Naive thymus-derived CD4-positive, alpha-beta T cell (primary cell): ENCODE data around the gene NRP1. TPM values are rescaled to one million over a fixed set of nuclear protein-coding genes. Genes with fewer than 3 reads are reported as not detected.

ENCODE experiments used
- ATAC-seq: fragments of 150-1000 bp; cut with Tn5 transposase; 2 replicates; pipeline ENCODE4 v1.10.0; 2021; ENCODE audit warnings: mild to moderate bottlenecking, moderate library complexity
- CTCF ChIA-PET: fragments of 350-600 bp; sonication (Branson Sonifier 250); formaldehyde crosslinking; loops from one replicate; lab custom pipeline; 2021; ENCODE audit warnings: antibody characterized with exemption; lab: Charles Lee
- POLR2A ChIA-PET: fragments of 350-600 bp; sonication (Branson Sonifier 250); formaldehyde crosslinking; loops from one replicate; lab custom pipeline; 2021; ENCODE audit warnings: antibody characterized with exemption, inconsistent platforms; lab: Charles Lee
- DNase-seq, 9 donors: peaks; one replicate each; pipeline versions ENCODE4 v3.0.0 to v3.0.0-alpha.2; 2020 to 2022; ENCODE audit warnings: mixed read lengths in 1 of 9
- H3K27ac ChIP-seq: one replicate; pipeline ENCODE4 v1.7.0; 2013; ENCODE audit warnings: mild to moderate bottlenecking, low read depth, low read length, moderate library complexity
- H3K27me3 ChIP-seq, 2 donors: one replicate each; pipeline ENCODE4 v1.7.0; 2013; ENCODE audit warnings: low read length in 2 of 2, mild to moderate bottlenecking in 2 of 2, moderate library complexity in 2 of 2; ENCODE audit not compliant: control insufficient read depth in 2 of 2, insufficient read depth in 2 of 2
- H3K36me3 ChIP-seq, 3 experiments: 1 replicate in 2 of 3; 2 replicates in 1 of 3; pipeline ENCODE4 v1.7.0; 2013; ENCODE audit warnings: low read length in 3 of 3, mild to moderate bottlenecking in 3 of 3, moderate library complexity in 1 of 3; ENCODE audit not compliant: insufficient read depth in 3 of 3, control insufficient read depth in 2 of 3
- H3K4me1 ChIP-seq, 2 donors: one replicate each; pipeline ENCODE4 v1.7.0; 2013; ENCODE audit warnings: low read length in 2 of 2, mild to moderate bottlenecking in 2 of 2, moderate library complexity in 1 of 2; ENCODE audit not compliant: control insufficient read depth in 2 of 2, insufficient read depth in 2 of 2
- H3K4me3 ChIP-seq: 2 replicates; pipeline ENCODE4 v1.7.0; 2013; ENCODE audit warnings: mild to moderate bottlenecking, low read length
- H3K9me3 ChIP-seq, 3 experiments: 1 replicate in 2 of 3; 2 replicates in 1 of 3; pipeline ENCODE4 v1.7.0; 2013; ENCODE audit warnings: low read length in 3 of 3; ENCODE audit not compliant: control insufficient read depth in 2 of 3
- H3K27ac Mint-ChIP-seq, 9 donors: one replicate each; pipeline ENCODE4 v1.8.0; 2020 to 2022; ENCODE audit warnings: mixed read lengths in 9 of 9, mild to moderate bottlenecking in 8 of 9, moderate library complexity in 5 of 9, inconsistent platforms in 2 of 9
- H3K27me3 Mint-ChIP-seq, 5 donors: one replicate each; pipeline ENCODE4 v1.8.0; 2021 to 2022; ENCODE audit warnings: mixed read lengths in 5 of 5, mild to moderate bottlenecking in 1 of 5
- H3K36me3 Mint-ChIP-seq, 5 donors: one replicate each; pipeline ENCODE4 v1.8.0; 2020 to 2022; ENCODE audit warnings: mixed read lengths in 5 of 5, mild to moderate bottlenecking in 3 of 5, inconsistent platforms in 1 of 5
- H3K4me1 Mint-ChIP-seq, 7 donors: one replicate each; pipeline ENCODE4 v1.8.0; 2020 to 2022; ENCODE audit warnings: mixed read lengths in 7 of 7, mild to moderate bottlenecking in 3 of 7, inconsistent platforms in 1 of 7
- H3K4me3 Mint-ChIP-seq, 10 donors: one replicate each; pipeline ENCODE4 v1.8.0; 2020 to 2022; ENCODE audit warnings: mild to moderate bottlenecking in 10 of 10, mixed read lengths in 10 of 10, moderate library complexity in 6 of 10, inconsistent platforms in 2 of 10
- H3K9me3 Mint-ChIP-seq, 11 donors: one replicate each; pipeline ENCODE4 v1.8.0; 2020 to 2022; ENCODE audit warnings: mixed read lengths in 11 of 11, mild to moderate bottlenecking in 4 of 11, inconsistent platforms in 1 of 11, moderate library complexity in 1 of 11
- intact Hi-C, 2 donors: fragments of 100-400 bp; cut with micrococcal nuclease; formaldehyde crosslinking; loops; one replicate each; pipeline ENCODE4 v1.15.1; 2023
- polyA plus RNA-seq, 2 donors: library from polyadenylated mRNA; unstranded; fragments of 300-500 nt; fragmentation: Illumina TruSeq; gene quantifications; one replicate each; pipeline ENCODE4 v1.2.3, GENCODE V29; 2021
- total RNA-seq, 6 experiments: library from RNA in 5 of 6; stranded (reverse) in 5 of 6; gene quantifications; 1 replicate in 5 of 6; 2 replicates in 1 of 6; pipeline ENCODE4 v1.2.3 and lab custom pipeline; 2021 to 2026

NRP1 gene
- total and polyA plus RNA-seq, 7 experiments from 2014 or later: 0.72 to 4.6 (median 1.6) TPM; not detected in 2

DNA sequence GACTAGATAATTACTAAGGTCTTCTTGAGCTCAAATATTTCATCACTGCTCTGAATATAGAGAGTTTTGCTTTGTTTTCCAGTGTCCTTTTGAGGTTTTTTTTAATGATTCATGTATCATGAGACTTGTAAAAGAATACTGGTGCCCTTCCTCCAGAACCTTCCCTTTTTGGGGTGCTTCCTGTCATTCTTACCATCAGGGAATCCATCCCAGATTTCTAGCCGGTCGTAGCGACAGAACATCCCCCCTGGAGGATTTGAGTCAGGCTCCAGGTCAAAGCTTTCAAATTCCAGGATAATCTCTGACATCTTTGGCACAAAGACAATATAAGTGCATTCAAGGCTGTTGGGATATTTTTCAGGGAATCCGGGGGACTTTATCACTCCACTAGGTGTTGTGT, 71.0 kb downstream of the NRP1 start:
- H3K36me3 Mint-ChIP-seq: peaks cover 0 to 5% (median 0%) of the 10 kb centered on the region in 5 donors
- peaks cover 0 to 23% (median 0%) of the 10 kb centered on the region in 7 donors for H3K4me1 Mint-ChIP-seq
- Histone ChIP-seq H3K4me3 (no peak overlapping the region), H3K4me1 (no peaks in the 10 kb centered on the region), H3K27me3 (no peaks in the 10 kb centered on the region), H3K27ac (no peak overlapping the region), H3K36me3 (no peaks in the 10 kb centered on the region), H3K9me3 (no peaks in the 10 kb centered on the region)
- DNase-seq (no peak), ATAC-seq (no peak)
- peaks cover 0 to 8% (median 0%) of the 10 kb centered on the region in 5 donors for H3K27me3 Mint-ChIP-seq
- intact Hi-C loops: no loop called here
- ChIA-PET CTCF (no interaction called here), POLR2A (no interaction called here)
- H3K27ac Mint-ChIP-seq: no peak overlapping the region
- H3K9me3 Mint-ChIP-seq: peaks cover 0 to 2% (median 0%) of the 10 kb centered on the region in 11 donors
- no peak overlapping the region for H3K4me3 Mint-ChIP-seq

DNA sequence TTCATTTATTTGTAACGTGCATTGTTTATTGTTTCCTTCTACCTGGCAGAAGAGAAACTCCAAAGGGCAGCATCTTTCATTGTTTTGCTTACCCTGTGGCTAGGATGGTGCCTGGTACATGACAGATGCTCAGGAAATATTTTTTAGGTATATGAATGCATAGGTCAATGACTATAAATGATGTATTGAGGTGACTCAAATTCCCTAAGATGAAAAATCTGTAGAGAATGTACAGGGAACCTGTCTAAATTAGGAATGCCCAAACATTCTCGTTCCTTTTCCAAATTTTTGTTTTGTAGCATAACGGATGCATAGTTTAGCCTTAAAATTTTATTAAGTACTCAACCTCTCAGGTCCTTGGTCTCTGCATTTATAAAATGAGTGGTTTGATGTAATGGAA, 71.6 kb downstream of the NRP1 start:
- peaks cover 0 to 8% (median 0%) of the 10 kb centered on the region in 5 donors for H3K27me3 Mint-ChIP-seq
- ATAC-seq (no peak), DNase-seq (no peak)
- no peaks in the 10 kb centered on the region for H3K36me3 ChIP-seq
- H3K9me3 ChIP-seq: no peaks in the 10 kb centered on the region
- H3K9me3 Mint-ChIP-seq: peaks cover 0 to 2% (median 0%) of the 10 kb centered on the region in 11 donors
- no peaks in the 10 kb centered on the region for H3K4me1 ChIP-seq
- POLR2A ChIA-PET: no interaction called here
- no peaks in the 10 kb centered on the region for H3K27me3 ChIP-seq
- H3K4me1 Mint-ChIP-seq: peaks cover 0 to 23% (median 0%) of the 10 kb centered on the region in 7 donors
- CTCF ChIA-PET: no interaction called here
- H3K36me3 Mint-ChIP-seq: peaks cover 0 to 5% (median 0%) of the 10 kb centered on the region in 5 donors
- H3K4me3 Mint-ChIP-seq: no peak overlapping the region
- no peak overlapping the region for H3K27ac ChIP-seq
- no peak overlapping the region for H3K27ac Mint-ChIP-seq
- no peak overlapping the region for H3K4me3 ChIP-seq
- intact Hi-C loops: no loop called here

DNA sequence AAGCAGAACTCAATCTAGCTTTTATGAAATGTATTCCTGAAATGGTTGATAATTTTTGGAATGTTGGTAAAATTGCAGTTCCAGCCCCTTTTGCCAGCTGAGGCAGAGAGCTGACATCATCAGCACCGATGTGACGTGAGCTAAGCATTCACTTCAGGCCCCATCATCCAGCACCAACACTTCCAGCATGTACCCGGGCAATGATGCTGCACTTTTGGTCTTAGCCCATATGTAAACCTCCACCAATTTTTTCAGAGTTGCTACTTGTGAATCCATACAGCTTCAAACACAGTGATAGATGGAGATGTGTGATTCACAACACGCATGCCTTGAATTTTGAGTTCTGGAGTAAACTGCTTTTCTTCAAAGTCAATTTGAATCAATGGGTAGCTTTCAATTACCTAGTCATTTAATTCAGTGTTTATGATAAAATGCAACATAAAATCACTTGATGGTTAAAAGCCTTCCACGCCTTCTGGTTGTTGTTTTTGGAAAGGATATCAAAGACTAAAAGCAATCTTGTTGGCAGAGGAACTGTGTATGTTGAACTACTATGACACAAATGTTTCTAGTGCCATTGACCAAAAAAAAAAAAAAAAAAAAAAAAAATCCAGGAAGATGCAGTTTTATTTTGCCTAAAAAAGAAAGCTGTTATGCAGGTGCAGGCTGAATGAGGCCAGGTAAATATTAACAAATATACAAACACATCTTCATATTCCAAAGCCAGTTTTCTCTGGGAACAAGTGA, 73.9 kb downstream of the NRP1 start:
- CTCF ChIA-PET: interaction anchor here (0.9 kb wide), 1 partner anchor 66 kb away, joined by 6 read pairs; no protein-coding TSS in a partner anchor
- Mint-ChIP-seq H3K4me1 (peaks cover 0 to 18% (median 2%) of the 10 kb centered on the region in 7 donors), H3K36me3 (peaks cover 0 to 3% (median 0%) of the 10 kb centered on the region in 5 donors)

DNA sequence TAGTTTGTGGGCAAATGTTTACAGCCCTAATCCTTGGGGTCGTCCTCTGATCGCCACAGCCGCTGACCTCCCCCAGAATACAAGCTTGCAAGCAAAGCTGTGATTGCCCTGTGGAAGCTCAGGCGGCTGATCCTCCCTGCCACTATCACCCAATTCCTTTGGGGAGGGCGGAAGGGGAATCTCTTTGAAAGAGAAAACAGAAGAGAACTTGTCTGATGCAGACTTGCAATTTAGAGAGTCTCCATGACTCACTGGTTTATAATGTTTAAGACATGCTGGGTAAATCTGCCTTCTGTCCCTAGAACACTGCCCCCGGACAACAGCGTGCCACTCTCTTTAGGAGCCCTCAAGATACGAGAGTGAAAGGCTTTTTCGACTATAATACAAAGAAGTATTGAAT, 75.5 kb downstream of the NRP1 start:
- H3K4me3 ChIP-seq: no peak overlapping the region
- ChIA-PET POLR2A (no interaction called here), CTCF (interaction anchor here (1.2 kb wide), 1 partner anchor 1378 kb away, joined by 3 read pairs; no protein-coding TSS in a partner anchor)
- H3K27ac Mint-ChIP-seq: no peak overlapping the region
- no peaks in the 10 kb centered on the region for H3K9me3 Mint-ChIP-seq
- peaks cover 0 to 7% (median 4%) of the 10 kb centered on the region in 7 donors for H3K4me1 Mint-ChIP-seq
- intact Hi-C loops: no loop called here
- H3K27me3 Mint-ChIP-seq: peaks cover 0 to 22% (median 0%) of the 10 kb centered on the region in 5 donors
- no peak overlapping the region for H3K4me3 Mint-ChIP-seq
- H3K4me1 ChIP-seq: no peaks in the 10 kb centered on the region
- ATAC-seq: no peak
- no peaks in the 10 kb centered on the region for H3K36me3 ChIP-seq
- H3K27ac ChIP-seq: no peak overlapping the region
- no peak for DNase-seq
- no peaks in the 10 kb centered on the region for H3K9me3 ChIP-seq
- peaks cover 0 to 3% (median 0%) of the 10 kb centered on the region in 5 donors for H3K36me3 Mint-ChIP-seq
- H3K27me3 ChIP-seq: no peaks in the 10 kb centered on the region

More for the DNA sequence above, 73.9 kb downstream of the NRP1 start:
- H3K27ac Mint-ChIP-seq: no peak overlapping the region
- H3K27me3 ChIP-seq: no peaks in the 10 kb centered on the region
- no peaks in the 10 kb centered on the region for H3K9me3 Mint-ChIP-seq
- POLR2A ChIA-PET: interaction anchor here (0.6 to 1.5 kb wide), 2 partner anchors 11 to 881 kb away, joined by 3 to 5 read pairs; no protein-coding TSS in a partner anchor
- no peaks in the 10 kb centered on the region for H3K9me3 ChIP-seq
- H3K4me3 ChIP-seq: no peak overlapping the region
- H3K36me3 ChIP-seq: no peaks in the 10 kb centered on the region
- H3K27me3 Mint-ChIP-seq: peaks cover 0 to 16% (median 0%) of the 10 kb centered on the region in 5 donors
- no peak overlapping the region for H3K4me3 Mint-ChIP-seq
- ATAC-seq (no peak), DNase-seq (no peak)
- H3K27ac ChIP-seq: no peak overlapping the region
- intact Hi-C loops: no loop called here
- no peaks in the 10 kb centered on the region for H3K4me1 ChIP-seq

DNA sequence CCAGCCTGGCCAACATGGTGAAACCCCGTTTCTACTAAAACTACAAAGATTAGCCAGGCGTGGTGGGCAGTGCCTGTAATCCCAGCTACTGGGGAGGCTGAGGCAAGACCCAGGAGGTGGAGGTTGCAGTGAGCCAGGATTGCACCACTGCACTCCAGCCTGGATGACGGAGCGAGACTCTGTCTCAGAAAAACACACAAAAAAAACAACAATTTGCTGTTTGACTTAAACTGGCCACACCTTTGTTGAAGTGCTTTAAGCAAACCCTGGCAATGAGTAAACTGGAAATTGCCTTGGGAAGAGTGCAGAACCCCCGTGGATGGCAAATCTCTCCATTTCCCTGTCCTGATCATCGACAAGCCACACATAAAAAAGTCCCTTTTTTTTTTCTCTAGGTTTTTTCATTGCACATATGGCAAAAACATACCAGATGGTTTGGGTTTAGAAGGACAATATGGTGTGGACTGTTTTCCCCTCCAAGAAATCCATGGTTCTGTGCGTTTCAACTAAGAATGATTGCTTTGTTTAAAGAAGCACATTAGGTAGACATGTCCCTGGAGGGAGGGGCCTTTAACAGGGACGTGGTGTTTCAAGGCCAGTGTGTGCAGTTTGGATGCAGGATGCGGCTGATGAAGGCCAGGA, 76.9 kb downstream of the NRP1 start:
- CTCF ChIA-PET: interaction anchor here (0.8 kb wide), 1 partner anchor 8 kb away, joined by 3 read pairs; no protein-coding TSS in a partner anchor
- H3K36me3 Mint-ChIP-seq: peaks cover 0 to 3% (median 0%) of the 10 kb centered on the region in 5 donors
- POLR2A ChIA-PET: no interaction called here

DNA sequence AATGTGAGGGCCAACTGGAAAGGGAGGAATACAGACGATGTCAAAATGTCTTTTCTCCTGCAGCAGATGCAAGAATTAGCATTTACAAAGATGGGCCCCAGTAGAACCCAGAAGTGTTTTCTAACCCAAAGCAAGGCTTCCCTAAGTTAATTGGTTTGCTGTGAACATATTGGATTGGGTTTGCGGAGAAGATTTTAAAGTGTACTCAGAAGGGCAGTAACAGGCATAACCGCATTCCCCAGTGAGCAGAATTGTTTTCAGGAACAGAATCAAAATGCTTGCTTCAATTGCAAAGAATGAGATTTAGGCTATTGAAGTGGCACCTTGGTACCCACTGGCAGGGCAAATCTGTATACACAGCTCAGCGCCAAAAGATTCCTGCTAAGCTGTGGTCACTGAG, 78.0 kb downstream of the NRP1 start:
- no peak overlapping the region for H3K27ac ChIP-seq
- DNase-seq: no peak
- ChIA-PET POLR2A (interaction anchor here (0.7 kb wide), 1 partner anchor 1728 kb away, joined by 5 read pairs; no protein-coding TSS in a partner anchor), CTCF (no interaction called here)
- no peak for ATAC-seq
- no peak overlapping the region for H3K4me3 Mint-ChIP-seq
- H3K36me3 ChIP-seq: no peaks in the 10 kb centered on the region
- no peak overlapping the region for H3K4me3 ChIP-seq
- peaks cover 0 to 3% (median 0%) of the 10 kb centered on the region in 5 donors for H3K36me3 Mint-ChIP-seq
- H3K4me1 ChIP-seq: no peaks in the 10 kb centered on the region
- peaks cover 0 to 8% (median 0%) of the 10 kb centered on the region in 11 donors for H3K9me3 Mint-ChIP-seq
- H3K4me1 Mint-ChIP-seq: peaks cover 0 to 19% (median 14%) of the 10 kb centered on the region in 7 donors
- no peaks in the 10 kb centered on the region for H3K9me3 ChIP-seq
- peaks cover 0 to 24% (median 0%) of the 10 kb centered on the region in 5 donors for H3K27me3 Mint-ChIP-seq
- intact Hi-C loops: no loop called here
- H3K27ac Mint-ChIP-seq: no peak overlapping the region
- H3K27me3 ChIP-seq: no peaks in the 10 kb centered on the region

More for the DNA sequence above, 76.9 kb downstream of the NRP1 start:
- DNase-seq (no peak), ATAC-seq (no peak)
- Mint-ChIP-seq H3K9me3 (peaks cover 0 to 6% (median 0%) of the 10 kb centered on the region in 11 donors), H3K27ac (no peak overlapping the region), H3K27me3 (peaks cover 0 to 24% (median 0%) of the 10 kb centered on the region in 5 donors), H3K4me1 (peaks cover 0 to 14% (median 10%) of the 10 kb centered on the region in 7 donors), H3K4me3 (no peak overlapping the region)
- Histone ChIP-seq H3K4me3 (no peak overlapping the region), H3K36me3 (no peaks in the 10 kb centered on the region), H3K4me1 (no peaks in the 10 kb centered on the region), H3K27me3 (no peaks in the 10 kb centered on the region), H3K27ac (no peak overlapping the region), H3K9me3 (no peaks in the 10 kb centered on the region)
- intact Hi-C loops: no loop called here
